T-cell (primary cell): ENCODE results near the gene NABP1. TPM values are rescaled to one million over a fixed set of nuclear protein-coding genes. Genes with fewer than 3 reads are reported as not detected.
"Not testable (repeated sequence)": the region's sequence is repeated elsewhere in the genome, so short reads cannot be mapped to it uniquely, and the experiment has no call there.

Source experiments
- ATAC-seq, 4 experiments: fragments of 200-7000 bp in 3 of 4; fragments of 150-1000 bp in 1 of 4; cut with Tn5 transposase; replicated peaks in 1 of 4; 1 replicate in 3 of 4; 2 replicates in 1 of 4; pipeline ENCODE4 v1.10.0; 2021; ENCODE audit warnings: moderate library complexity in 3 of 4, mild to moderate bottlenecking in 2 of 4, moderate number of reproducible peaks in 1 of 4
- CTCF ChIA-PET, 2 donors: fragments of 300-600 bp; sonication (Branson Sonifier 250); formaldehyde crosslinking; loops; one replicate each; lab custom pipeline; 2022; ENCODE audit warnings: antibody characterized with exemption in 2 of 2; lab: Charles Lee
- POLR2A ChIA-PET, 2 donors: fragments of 300-600 bp; sonication (Branson Sonifier 250); formaldehyde crosslinking; loops; one replicate each; lab custom pipeline; 2022; ENCODE audit warnings: antibody characterized with exemption in 2 of 2; lab: Charles Lee
- DNase-seq, 35 experiments: peaks; one replicate each; pipeline versions ENCODE4 v3.0.0 to v3.0.0-alpha.2; 2013 to 2023
- H3K27ac ChIP-seq: one replicate; pipeline ENCODE4 v1.5.1; 2013; ENCODE audit warnings: low read length
- H3K27me3 ChIP-seq, 2 experiments: replicated peaks in 1 of 2; 1 replicate in 1 of 2; 2 replicates in 1 of 2; pipeline versions ENCODE4 v1.6.1 to v1.7.0; 2013; ENCODE audit warnings: low read length in 1 of 2, mixed read lengths in 1 of 2; ENCODE audit not compliant: control insufficient read depth in 2 of 2, insufficient read depth in 2 of 2; ENCODE audit errors: extremely low read depth in 1 of 2
- H3K36me3 ChIP-seq, 2 donors: 1 replicate in 1 of 2; 2 replicates in 1 of 2; pipeline versions ENCODE4 v1.6.1 to v1.7.0; 2013; ENCODE audit warnings: low read length in 1 of 2; ENCODE audit not compliant: control insufficient read depth in 2 of 2, insufficient read depth in 1 of 2; ENCODE audit errors: extremely low read depth in 1 of 2
- H3K4me1 ChIP-seq, 2 experiments: 1 replicate in 1 of 2; 2 replicates in 1 of 2; pipeline versions ENCODE4 v1.6.1 to v1.7.0; 2013; ENCODE audit warnings: low read length in 2 of 2, mixed read lengths in 1 of 2; ENCODE audit not compliant: insufficient read depth in 2 of 2, control insufficient read depth in 1 of 2; ENCODE audit errors: extremely low read depth in 1 of 2
- H3K4me3 ChIP-seq, 2 donors: 1 replicate in 1 of 2; 2 replicates in 1 of 2; pipeline versions ENCODE4 v1.5.1 to v1.7.0; 2013; ENCODE audit warnings: mild to moderate bottlenecking in 2 of 2, low read length in 1 of 2, moderate library complexity in 1 of 2; ENCODE audit not compliant: control insufficient read depth in 1 of 2; ENCODE audit errors: extremely low read depth in 1 of 2
- H3K9me3 ChIP-seq: 2 replicates; pipeline ENCODE4 v1.7.0; 2013
- H3K27ac Mint-ChIP-seq, 2 donors: one replicate each; pipeline ENCODE4 v1.8.0; 2020 to 2021; ENCODE audit warnings: mild to moderate bottlenecking in 2 of 2, mixed read lengths in 2 of 2
- H3K27me3 Mint-ChIP-seq, 2 donors: one replicate each; pipeline ENCODE4 v1.8.0; 2021 to 2022; ENCODE audit warnings: mixed read lengths in 2 of 2
- H3K36me3 Mint-ChIP-seq: one replicate; pipeline ENCODE4 v1.8.0; 2021; ENCODE audit warnings: mixed read lengths
- H3K4me1 Mint-ChIP-seq, 3 donors: one replicate each; pipeline ENCODE4 v1.8.0; 2020 to 2022; ENCODE audit warnings: mixed read lengths in 3 of 3, mild to moderate bottlenecking in 1 of 3
- H3K4me3 Mint-ChIP-seq, 3 donors: one replicate each; pipeline ENCODE4 v1.8.0; 2020 to 2022; ENCODE audit warnings: mild to moderate bottlenecking in 3 of 3, mixed read lengths in 3 of 3, moderate library complexity in 3 of 3
- H3K9me3 Mint-ChIP-seq, 3 donors: one replicate each; pipeline ENCODE4 v1.8.0; 2020 to 2022; ENCODE audit warnings: mixed read lengths in 3 of 3
- WGBS: methylation state at CpG from one replicate; pipeline ENCODE4 v1.1.5; 2013; ENCODE audit warnings: missing lambda C conversion rate; ENCODE audit not compliant: insufficient coverage; 5-methylcytosine and 5-hydroxymethylcytosine counted together
- total RNA-seq, 35 experiments: library from RNA in 6 of 35; stranded (reverse) in 6 of 35; fragments of 120-200 nt in 1 of 35; gene quantifications; one replicate each; pipeline versions ENCODE4 v1.2.1 to v1.2.4 and lab custom pipeline; 2013 to 2026

Gene NABP1
- total RNA-seq, 5 donors from 2014 or later (not counting 1 experiment from before 2014, with no cell fraction given) = 39.0 to 67.6 (median 51.3) TPM

- no peaks in the 10 kb centered on the region for H3K36me3 Mint-ChIP-seq
- H3K27me3 Mint-ChIP-seq = no peaks in the 10 kb centered on the region
- H3K9me3 Mint-ChIP-seq = no peaks in the 10 kb centered on the region
- H3K27ac ChIP-seq = peak overlapping the region; percentile 66
- 66% methylated on average over 4 of the region's 6 CpGs for WGBS
- peak overlapping the region; percentile 13 to 55 (median 51) for H3K4me3 Mint-ChIP-seq
- POLR2A ChIA-PET = interaction anchor here (0.6 to 1.8 kb wide), 12 partner anchors 8 to 1141 kb away, joined by 3 to 11 read pairs (median 4); partner anchors contain the start of gene NABP1 (in 2 of the 2)
- H3K9me3 ChIP-seq = no peaks in the 10 kb centered on the region
- H3K27ac Mint-ChIP-seq = peak overlapping the region; percentile 96
- CTCF ChIA-PET = interaction anchor here (0.5 to 2.1 kb wide), 14 partner anchors 10 to 524 kb away, joined by 3 to 7 read pairs (median 4); no protein-coding TSS in a partner anchor
- H3K27me3 ChIP-seq = no peaks in the 10 kb centered on the region
- H3K4me3 ChIP-seq = peak overlapping the region in 1 of 2 donors; percentile 18
- peaks cover 20 to 32% of the 10 kb centered on the region in 2 experiments for H3K4me1 ChIP-seq
- H3K4me1 Mint-ChIP-seq = peaks cover 55 to 61% (median 59%) of the 10 kb centered on the region in 3 donors
- DNase-seq (no peak), ATAC-seq (peak; percentile 30 to 45 (median 34))
- no peaks in the 10 kb centered on the region for H3K36me3 ChIP-seq
These were observed 39.7 kb upstream of the NABP1 start for GRCh38 chr2:191638079-191638801.

DNA sequence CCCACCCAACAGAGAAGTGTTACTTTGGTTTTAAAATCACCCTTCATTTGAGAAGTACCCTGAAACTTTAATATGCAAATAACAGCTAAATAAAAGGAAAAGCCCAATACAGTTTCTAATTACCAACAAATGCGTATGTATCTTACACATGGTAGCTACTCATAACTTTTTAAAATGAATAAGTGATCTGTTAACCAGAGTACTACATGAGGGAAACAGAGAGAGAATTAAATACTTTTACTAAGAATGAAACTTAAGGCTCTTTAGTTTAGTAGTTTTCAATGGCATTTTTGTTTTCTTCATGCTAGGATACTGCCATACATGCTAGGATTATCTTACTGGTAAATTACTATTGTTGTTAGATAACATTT lies 39.1 kb upstream of the NABP1 start:
- ATAC-seq (no peak), DNase-seq (no peak)
- no peaks in the 10 kb centered on the region for H3K27me3 Mint-ChIP-seq
- no peaks in the 10 kb centered on the region for H3K27me3 ChIP-seq
- no peaks in the 10 kb centered on the region for H3K9me3 Mint-ChIP-seq
- no peak overlapping the region for H3K4me3 ChIP-seq
- peaks cover 55 to 61% (median 59%) of the 10 kb centered on the region in 3 donors for H3K4me1 Mint-ChIP-seq
- no peaks in the 10 kb centered on the region for H3K9me3 ChIP-seq
- ChIA-PET POLR2A (interaction anchor here (0.6 to 1.8 kb wide), 8 partner anchors 9 to 1141 kb away, joined by 3 to 11 read pairs (median 4); partner anchors contain the start of gene NABP1 (in 2 of the 2)), CTCF (interaction anchor here (0.8 to 2.1 kb wide), 8 partner anchors 14 to 524 kb away, joined by 3 to 7 read pairs (median 4); no protein-coding TSS in a partner anchor)
- WGBS = no CpG with 5 or more reads among the region's 1 CpG
- no peaks in the 10 kb centered on the region for H3K36me3 ChIP-seq
- peaks cover 20 to 32% of the 10 kb centered on the region in 2 experiments for H3K4me1 ChIP-seq
- H3K4me3 Mint-ChIP-seq = peak overlapping the region in 1 of 3 donors; percentile 55
- H3K27ac Mint-ChIP-seq = peak overlapping the region; percentile 96
- H3K36me3 Mint-ChIP-seq = no peaks in the 10 kb centered on the region
- H3K27ac ChIP-seq = peak overlapping the region; percentile 66

DNA sequence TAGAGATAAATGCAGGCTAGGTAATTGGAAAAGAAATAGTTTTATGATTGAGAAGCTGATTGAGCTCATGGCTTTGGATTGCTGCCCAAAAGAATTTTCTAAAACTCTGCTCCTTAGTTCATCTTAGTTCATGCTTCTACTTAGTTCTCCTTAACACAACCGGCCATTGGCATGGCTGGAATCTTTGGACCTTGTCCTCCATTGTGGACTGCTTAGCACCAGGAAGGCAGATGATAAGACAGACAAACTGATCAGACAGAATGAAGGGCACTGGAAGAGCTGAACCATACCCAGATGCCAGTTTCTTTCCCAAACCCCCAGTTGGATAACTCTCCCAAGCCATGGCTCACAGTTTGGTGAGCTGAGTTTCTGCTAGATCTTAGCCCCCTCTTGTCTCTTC lies 36.3 kb upstream of the NABP1 start:
- Mint-ChIP-seq H3K27me3 (peaks cover 0 to 2% of the 10 kb centered on the region in 2 donors), H3K4me1 (peaks cover 40 to 45% (median 42%) of the 10 kb centered on the region in 3 donors), H3K36me3 (no peaks in the 10 kb centered on the region), H3K27ac (no peak overlapping the region), H3K9me3 (no peaks in the 10 kb centered on the region), H3K4me3 (no peak overlapping the region)
- POLR2A ChIA-PET = no interaction called here
- Histone ChIP-seq H3K9me3 (no peaks in the 10 kb centered on the region), H3K27ac (no peak overlapping the region), H3K4me3 (no peak overlapping the region), H3K4me1 (peaks cover 20 to 26% of the 10 kb centered on the region in 2 experiments), H3K36me3 (no peaks in the 10 kb centered on the region), H3K27me3 (no peaks in the 10 kb centered on the region)
- ATAC-seq (no peak), DNase-seq (no peak)
- CTCF ChIA-PET = interaction anchor here in 1 of 2 donors (0.7 kb wide), 1 partner anchor 75 kb away, joined by 4 read pairs; no protein-coding TSS in a partner anchor
- WGBS = no CpG with 5 or more reads among the region's 1 CpG

DNA sequence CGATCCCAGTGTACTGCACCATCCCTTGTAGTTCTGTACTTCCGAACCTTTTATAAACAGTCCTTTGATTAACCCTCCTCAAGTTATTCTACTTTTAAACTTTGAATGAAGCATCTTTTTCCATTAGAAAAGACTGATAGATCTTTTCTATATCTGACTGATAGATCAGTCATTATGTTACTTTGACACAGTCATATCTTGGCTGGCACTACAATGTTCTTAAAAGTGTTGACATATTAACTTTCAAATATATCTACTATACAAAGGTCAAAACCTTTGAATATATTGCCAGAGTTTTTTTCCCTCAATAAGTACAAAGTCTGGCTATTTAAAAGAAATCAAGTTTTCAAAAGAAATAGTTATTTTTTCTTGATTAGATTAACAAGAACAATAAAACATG lies 35.4 kb upstream of the NABP1 start:
- Histone ChIP-seq H3K4me3 (no peak overlapping the region), H3K27ac (no peak overlapping the region), H3K9me3 (no peaks in the 10 kb centered on the region), H3K27me3 (no peaks in the 10 kb centered on the region), H3K4me1 (peaks cover 13 to 17% of the 10 kb centered on the region in 2 experiments), H3K36me3 (no peaks in the 10 kb centered on the region)
- Mint-ChIP-seq H3K36me3 (no peaks in the 10 kb centered on the region), H3K4me3 (no peak overlapping the region), H3K27ac (no peak overlapping the region), H3K4me1 (peaks cover 30 to 35% (median 33%) of the 10 kb centered on the region in 3 donors), H3K9me3 (no peaks in the 10 kb centered on the region), H3K27me3 (peaks cover 0 to 2% of the 10 kb centered on the region in 2 donors)
- DNase-seq = no peak
- WGBS = no CpG with 5 or more reads among the region's 2 CpGs
- no peak for ATAC-seq
- ChIA-PET POLR2A (interaction anchor here in 1 of 2 donors (0.7 kb wide), 1 partner anchor 114 kb away, joined by 4 read pairs; no protein-coding TSS in a partner anchor), CTCF (interaction anchor here (1.0 kb wide), 2 partner anchors 25 to 33 kb away, joined by 3 read pairs; no protein-coding TSS in a partner anchor)

GRCh38 chr2:191643429-191643828 lies 34.5 kb upstream of the NABP1 start:
- no peak overlapping the region for H3K4me3 Mint-ChIP-seq
- H3K36me3 Mint-ChIP-seq = no peaks in the 10 kb centered on the region
- H3K4me1 Mint-ChIP-seq = peaks cover 22 to 27% (median 24%) of the 10 kb centered on the region in 3 donors
- Histone ChIP-seq H3K4me1 (peaks cover 6 to 9% of the 10 kb centered on the region in 2 experiments), H3K36me3 (no peaks in the 10 kb centered on the region), H3K27me3 (no peaks in the 10 kb centered on the region), H3K4me3 (no peak overlapping the region), H3K27ac (no peak overlapping the region), H3K9me3 (no peaks in the 10 kb centered on the region)
- DNase-seq = no peak
- H3K9me3 Mint-ChIP-seq = no peaks in the 10 kb centered on the region
- 100% methylated on average over 2 of the region's 5 CpGs for WGBS
- ATAC-seq = no peak
- no peak overlapping the region for H3K27ac Mint-ChIP-seq
- peaks cover 0 to 2% of the 10 kb centered on the region in 2 donors for H3K27me3 Mint-ChIP-seq
- CTCF ChIA-PET = interaction anchor here (1.0 kb wide), 2 partner anchors 24 to 32 kb away, joined by 3 read pairs; no protein-coding TSS in a partner anchor
- POLR2A ChIA-PET = interaction anchor here in 1 of 2 donors (0.7 kb wide), 1 partner anchor 113 kb away, joined by 4 read pairs; no protein-coding TSS in a partner anchor

DNA sequence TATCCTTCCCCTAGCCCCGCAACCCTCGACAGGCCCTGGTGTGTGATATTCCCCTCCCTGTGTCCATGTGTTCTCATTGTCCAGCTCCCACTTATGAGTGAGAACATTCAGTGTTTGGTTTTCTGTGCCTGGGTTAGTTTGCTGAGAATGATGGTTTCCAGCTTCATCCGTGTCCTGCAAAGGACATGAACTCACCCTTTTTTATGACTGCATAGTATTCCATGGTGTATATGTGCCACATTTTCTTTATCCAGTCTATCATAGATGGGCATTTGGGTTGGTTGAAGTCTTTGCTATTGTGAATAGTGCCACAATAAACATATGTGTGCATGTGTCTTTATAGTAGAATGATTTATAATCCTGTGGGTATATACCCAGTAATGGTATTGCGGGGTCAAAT lies 33.3 kb upstream of the NABP1 start:
- DNase-seq, H3K27ac ChIP-seq, ATAC-seq, H3K27ac Mint-ChIP-seq, H3K4me1 ChIP-seq, H3K9me3 Mint-ChIP-seq, H3K4me3 ChIP-seq, H3K36me3 Mint-ChIP-seq, H3K36me3 ChIP-seq, H3K27me3 ChIP-seq, H3K9me3 ChIP-seq, H3K27me3 Mint-ChIP-seq, CTCF ChIA-PET, H3K4me3 Mint-ChIP-seq: not testable (repeated sequence)
- H3K4me1 Mint-ChIP-seq = peaks cover 15 to 17% (median 16%) of the 10 kb centered on the region in 3 donors
- POLR2A ChIA-PET = interaction anchor here in 1 of 2 donors (0.5 kb wide), 1 partner anchor 34 kb away, joined by 6 read pairs; no protein-coding TSS in a partner anchor
- WGBS = no CpG with 5 or more reads among the region's 4 CpGs
